IMR-90 (cell line): ENCODE data around the gene HOXD3. TPM values are rescaled to one million over a fixed set of nuclear protein-coding genes. Genes with fewer than 3 reads are reported as not detected.

Experiments
- ATAC-seq: fragments of 200-7000 bp; cut with Tn5 transposase; 2 replicates; pipeline ENCODE4 v1.9.1; 2020; ENCODE audit warnings: low read depth, mild to moderate bottlenecking, moderate library complexity
- BruUV-seq: library from RNA; stranded (reverse); fragments of 400-500 nt; replicated peaks from 2 replicates; lab custom pipeline; 2021; lab: Mats Ljungman, UMichigan
- CTCF ChIA-PET: fragments of 300-600 bp; formaldehyde crosslinking; extraction: SDS; loops from one replicate; lab custom pipeline; 2021; ENCODE audit warnings: antibody characterized with exemption; lab: Yijun Ruan, JAX
- POLR2A ChIA-PET: fragments of 300-600 bp; sonication (Branson Sonifier 250); formaldehyde crosslinking; loops from one replicate; lab custom pipeline; 2022; ENCODE audit warnings: antibody characterized with exemption; ENCODE audit not compliant: unreplicated experiment; lab: Charles Lee
- DNase-seq: peaks from one replicate; pipeline ENCODE4 v3.0.0; 2013
- H2AFZ ChIP-seq: replicated peaks from 2 replicates; pipeline ENCODE3; 2013; ENCODE audit warnings: low read length, mild to moderate bottlenecking; ENCODE audit not compliant: poor library complexity
- H2AK5ac ChIP-seq: 2 replicates; pipeline ENCODE4 v1.6.1; 2013; ENCODE audit warnings: low read depth, low read length, inconsistent platforms
- H2AK9ac ChIP-seq: replicated peaks from 2 replicates; pipeline ENCODE3; 2013; ENCODE audit warnings: mild to moderate bottlenecking, low read depth, low read length, moderate library complexity; ENCODE audit not compliant: poor library complexity
- H2BK120ac ChIP-seq: 2 replicates; pipeline ENCODE4 v1.6.1; 2013; ENCODE audit warnings: low read depth, low read length, inconsistent platforms
- H2BK15ac ChIP-seq: 3 replicates; pipeline ENCODE4 v1.6.1; 2013; ENCODE audit warnings: low read depth, low read length, inconsistent platforms
- H2BK20ac ChIP-seq: 2 replicates; pipeline ENCODE4 v1.6.1; 2013; ENCODE audit warnings: low read depth, mild to moderate bottlenecking, inconsistent platforms, low read length, moderate library complexity
- H2BK5ac ChIP-seq: 2 replicates; pipeline ENCODE4 v1.6.1; 2013; ENCODE audit warnings: mild to moderate bottlenecking, low read depth, low read length, inconsistent platforms; ENCODE audit not compliant: poor library complexity, severe bottlenecking
- H3K14ac ChIP-seq: replicated peaks from 2 replicates; pipeline ENCODE4 v1.6.1; 2013; ENCODE audit warnings: low read depth, low read length, inconsistent platforms
- H3K18ac ChIP-seq: 2 replicates; pipeline ENCODE4 v1.6.1; 2013; ENCODE audit warnings: low read depth, low read length, control low read depth
- H3K23ac ChIP-seq: 2 replicates; pipeline ENCODE4 v1.6.1; 2013; ENCODE audit warnings: low read depth, low read length, inconsistent platforms
- H3K27ac ChIP-seq: 2 replicates; pipeline ENCODE4 v1.5.1; 2013; ENCODE audit warnings: mild to moderate bottlenecking, control low read depth, low read length; ENCODE audit not compliant: insufficient read depth
- H3K27me3 ChIP-seq: 2 replicates; pipeline ENCODE4 v1.6.1; 2013; ENCODE audit warnings: low read length; ENCODE audit not compliant: control insufficient read depth, insufficient read depth
- H3K36me3 ChIP-seq: 2 replicates; pipeline ENCODE4 v1.6.1; 2013; ENCODE audit warnings: low read length, mixed read lengths; ENCODE audit not compliant: control insufficient read depth, insufficient read depth
- H3K4ac ChIP-seq: 2 replicates; pipeline ENCODE4 v1.6.1; 2013; ENCODE audit warnings: low read depth, low read length, inconsistent platforms
- H3K4me1 ChIP-seq: 2 replicates; pipeline ENCODE4 v1.6.1; 2013; ENCODE audit warnings: low read length, mixed read lengths; ENCODE audit not compliant: control insufficient read depth, insufficient read depth
- H3K4me2 ChIP-seq: 2 replicates; pipeline ENCODE4 v1.6.1; 2013; ENCODE audit warnings: low read depth, mild to moderate bottlenecking, control low read depth, low read length, moderate library complexity
- H3K4me3 ChIP-seq: 2 replicates; pipeline ENCODE4 v1.5.1; 2013; ENCODE audit warnings: low read depth, mild to moderate bottlenecking, control low read depth, low read length, moderate library complexity; ENCODE audit not compliant: insufficient read depth
- H3K56ac ChIP-seq: 2 replicates; pipeline ENCODE4 v1.6.1; 2013; ENCODE audit warnings: low read length, inconsistent platforms; ENCODE audit not compliant: insufficient read depth; ENCODE audit errors: extremely low read depth
- H3K79me1 ChIP-seq, 2 experiments: 2 replicates each; pipeline ENCODE4 v1.6.1; 2013; ENCODE audit warnings: low read length in 2 of 2, inconsistent platforms in 1 of 2, low read depth in 1 of 2
- H3K9ac ChIP-seq: 2 replicates; pipeline ENCODE4 v1.6.1; 2013; ENCODE audit warnings: low read depth, low read length, control low read depth
- H3K9me1 ChIP-seq: 2 replicates; pipeline ENCODE4 v1.6.1; 2013; ENCODE audit warnings: low read length, inconsistent platforms; ENCODE audit not compliant: insufficient read depth
- H3K9me3 ChIP-seq: 2 replicates; pipeline ENCODE4 v1.6.1; 2013; ENCODE audit warnings: low read length; ENCODE audit not compliant: control insufficient read depth, insufficient read depth
- H4K20me1 ChIP-seq: 2 replicates; pipeline ENCODE4 v1.6.1; 2013; ENCODE audit warnings: low read length, inconsistent platforms; ENCODE audit not compliant: insufficient read depth
- H4K5ac ChIP-seq: 2 replicates; pipeline ENCODE4 v1.6.1; 2013; ENCODE audit warnings: mild to moderate bottlenecking, low read depth, low read length, control low read depth
- H4K8ac ChIP-seq, 2 experiments: 2 replicates each; pipeline ENCODE4 v1.6.1; 2013; ENCODE audit warnings: low read depth in 2 of 2, low read length in 2 of 2, control low read depth in 1 of 2, inconsistent platforms in 1 of 2
- H4K91ac ChIP-seq: 2 replicates; pipeline ENCODE4 v1.6.1; 2013; ENCODE audit warnings: low read depth, low read length, inconsistent platforms; ENCODE audit not compliant: insufficient read depth
- BHLHE40 ChIP-seq: fragments of 150-350 bp; IDR thresholded peaks from 2 replicates; pipeline ENCODE4 v1.6.1; 2016; ENCODE audit warnings: mild to moderate bottlenecking, low read depth, low read length
- CEBPB ChIP-seq: IDR thresholded peaks from 2 replicates; pipeline ENCODE4 v1.6.1; 2012; ENCODE audit warnings: low read depth, low read length, improper control_type of control experiment
- CHD1 ChIP-seq: IDR thresholded peaks from 2 replicates; pipeline ENCODE4 v1.6.1; 2012; ENCODE audit warnings: low read depth, low read length, improper control_type of control experiment
- CTCF ChIP-seq: conservative IDR thresholded peaks from 2 replicates; pipeline ENCODE4 v1.5.1; 2012; ENCODE audit warnings: mild to moderate bottlenecking, low read depth, low read length, improper control_type of control experiment
- ELK1 ChIP-seq: fragments of 150-350 bp; IDR thresholded peaks from 2 replicates; pipeline ENCODE4 v1.6.1; 2016; ENCODE audit warnings: low read depth, mild to moderate bottlenecking, low read length, moderate library complexity, borderline replicate concordance
- FOS ChIP-seq: fragments of 150-350 bp; IDR thresholded peaks from 2 replicates; pipeline ENCODE4 v1.6.1; 2016; ENCODE audit warnings: low read depth, low read length
- MAFK ChIP-seq: IDR thresholded peaks from 2 replicates; pipeline ENCODE4 v1.6.1; 2012; ENCODE audit warnings: low read depth, low read length, improper control_type of control experiment
- MAZ ChIP-seq: IDR thresholded peaks from 2 replicates; pipeline ENCODE4 v1.6.1; 2012; ENCODE audit warnings: low read depth, mild to moderate bottlenecking, low read length, improper control_type of control experiment, moderate library complexity, borderline replicate concordance
- NFE2L2 ChIP-seq: fragments of 150-350 bp; IDR thresholded peaks from 2 replicates; pipeline ENCODE4 v1.6.1; 2016; ENCODE audit warnings: low read depth, mild to moderate bottlenecking, low read length
- POLR2A ChIP-seq: IDR thresholded peaks from 2 replicates; pipeline ENCODE4 v1.6.1; 2012; ENCODE audit warnings: mild to moderate bottlenecking, low read depth, low read length
- RAD21 ChIP-seq: IDR thresholded peaks from 2 replicates; pipeline ENCODE4 v1.6.1; 2012; ENCODE audit warnings: low read length, improper control_type of control experiment
- SMC3 ChIP-seq: fragments of 150-350 bp; IDR thresholded peaks from 2 replicates; pipeline ENCODE4 v1.6.1; 2016; ENCODE audit warnings: low read depth, mild to moderate bottlenecking, antibody characterized with exemption, low read length, moderate library complexity
- USF2 ChIP-seq: fragments of 150-350 bp; IDR thresholded peaks from 2 replicates; pipeline ENCODE4 v1.6.1; 2017; ENCODE audit warnings: mild to moderate bottlenecking, antibody characterized with exemption, low read length, low read depth
- WGBS, 2 experiments: methylation state at CpG; one replicate each; pipeline versions ENCODE4 v1.1.5 to v1.1.7; 2013; ENCODE audit warnings: missing lambda C conversion rate in 2 of 2; ENCODE audit not compliant: insufficient read length in 1 of 2; ENCODE audit errors: extremely low coverage in 2 of 2; 5-methylcytosine and 5-hydroxymethylcytosine counted together
- dilution Hi-C: fragments of 300-500 bp; cut with HindIII; formaldehyde crosslinking; loops from one replicate; pipeline ENCODE4 v1.14.3; 2018; ENCODE audit warnings: low sequenced_read_pairs; ENCODE audit not compliant: unreplicated experiment
- in situ Hi-C: fragments of 300-500 bp; cut with MboI; formaldehyde crosslinking; loops from 3 replicates; pipeline ENCODE4 v1.14.3; 2019; ENCODE audit warnings: low sequenced_read_pairs, inconsistent platforms, mixed read lengths
- intact Hi-C: fragments of 100-400 bp; cut with micrococcal nuclease; formaldehyde crosslinking; loops from 2 replicates; pipeline ENCODE4 v1.10.0; 2022
- polyA plus RNA-seq, 3 experiments: library from polyadenylated mRNA; depleted of rRNA; stranded (reverse); fragments of >200 nt; gene quantifications; 2 replicates each; pipeline ENCODE4 v1.2.3, GENCODE V29; 2012; ENCODE audit warnings: low replicate concordance in 1 of 3
- total RNA-seq: library from RNA; depleted of rRNA; stranded (reverse); fragments of >200 nt; gene quantifications from 2 replicates; pipeline ENCODE4 v1.2.3, GENCODE V29; 2012

HOXD3 gene
- total and polyA plus RNA-seq, 2 of the 4 experiments (the other 2 are of a cell fraction), result not detected

GRCh38 chr2:176124947-176125771, 31.9 kb upstream of the HOXD3 start (continued):
- TF ChIP-seq ELK1, result no peak

- Histone ChIP-seq H4K8ac (no peak overlapping the region), H2BK120ac (no peak overlapping the region), H3K27ac (no peak overlapping the region), H2AK9ac (no peak overlapping the region), H2BK20ac (no peak overlapping the region), H3K9ac (no peak overlapping the region), H2AFZ (no peak overlapping the region), H3K4ac (no peak overlapping the region), H4K91ac (no peak overlapping the region), H3K79me1 (no peaks in the 10 kb centered on the region), H3K4me1 (no peaks in the 10 kb centered on the region), H3K18ac (no peak overlapping the region), H2BK15ac (no peak overlapping the region), H3K14ac (no peak overlapping the region), H3K23ac (no peak overlapping the region), H4K5ac (no peak overlapping the region), H3K4me2 (no peak overlapping the region), H3K36me3 (no peaks in the 10 kb centered on the region), H3K9me3 (peaks cover 3% of the 10 kb centered on the region; the same call in 1 of the 2 replicates), H2BK5ac (no peak overlapping the region), H3K56ac (no peak overlapping the region), H4K20me1 (no peaks in the 10 kb centered on the region; the same call in 1 of the 2 replicates), H3K9me1 (no peaks in the 10 kb centered on the region), H3K27me3 (peaks cover 90% of the 10 kb centered on the region), H3K4me3 (no peak overlapping the region), H2AK5ac (no peak overlapping the region)
- no peak for ATAC-seq
- in situ Hi-C loops (loop anchor here (5.0 to 10.0 kb wide), 4 partner anchors 329 to 1029 kb away; no protein-coding TSS in a partner anchor), dilution Hi-C loops (no loop called here), intact Hi-C loops (loop anchor here (2.0 kb wide), 1 partner anchor 1633 kb away; no protein-coding TSS in a partner anchor)
- POLR2A ChIA-PET, result no interaction called here
- DNase-seq, result no peak
- CTCF ChIA-PET, result interaction anchor here (2.7 to 3.7 kb wide), 2 partner anchors 428 to 526 kb away, joined by 19 to 20 read pairs; no protein-coding TSS in a partner anchor
- no TSS peak for BruUV-seq
- WGBS, 2 experiments, result no CpG with 5 or more reads among the region's 6 CpGs
- TF ChIP-seq SMC3, result no peak
- no peak for TF ChIP-seq CTCF
- no peak for TF ChIP-seq MAFK
- TF ChIP-seq MAZ, result no peak
- no peak for TF ChIP-seq USF2
- no peak for TF ChIP-seq CHD1
- TF ChIP-seq FOS, result no peak
- TF ChIP-seq BHLHE40, result no peak
- no peak for TF ChIP-seq CEBPB
- no peak for TF ChIP-seq POLR2A
- TF ChIP-seq NFE2L2, result no peak
- TF ChIP-seq RAD21, result no peak
Measured at GRCh38 chr2:176125772-176126054, 31.4 kb upstream of the HOXD3 start.
